K562 (cell line): Measurements from ENCODE around the gene C12orf43. TPM values are rescaled to one million over a fixed set of nuclear protein-coding genes. Genes with fewer than 3 reads are reported as not detected.

Experiments
- ATAC-seq: fragments of 200-7000 bp; cut with Tn5 transposase; 3 replicates; pipeline ENCODE4 v1.9.1; 2020; ENCODE audit warnings: moderate library complexity
- BruUV-seq: library from RNA; stranded (reverse); fragments of 400-500 nt; replicated peaks from 2 replicates; lab custom pipeline; 2021; lab: Mats Ljungman, UMichigan
- CTCF ChIA-PET: fragments of 300-600 bp; formaldehyde crosslinking; extraction: SDS; loops from one replicate; lab custom pipeline; 2021; ENCODE audit warnings: low intra/inter-chr PET ratio; lab: Yijun Ruan, JAX
- POLR2A ChIA-PET: fragments of 300-600, 350-650 bp; sonication (Branson Sonifier 250); formaldehyde crosslinking; extraction: SDS; loops from one replicate; lab custom pipeline; 2021; ENCODE audit warnings: antibody characterized with exemption, inconsistent platforms; lab: Yijun Ruan, JAX
- DNase-seq, 4 experiments: peaks; one replicate each; pipeline versions ENCODE4 v3.0.0 to v3.0.0-alpha.2; 2011 to 2018; ENCODE audit warnings: low spot score in 3 of 4, mixed read lengths in 3 of 4; ENCODE audit errors: extremely low read depth in 1 of 4
- FAIRE-seq: peaks from 2 replicates; lab custom pipeline; 2011; peaks lifted over from hg19 to GRCh38; lab: Jason Lieb, UNC
- H2AFZ ChIP-seq: 2 replicates; pipeline ENCODE4 v1.6.0; 2011; ENCODE audit warnings: low read depth, low read length, control low read depth, inconsistent platforms
- H3K27ac ChIP-seq: fragments of 200-600 bp; 3 replicates; pipeline ENCODE4 v1.8.0; 2011; ENCODE audit warnings: low read depth, mild to moderate bottlenecking, control low read depth, inconsistent platforms, low read length, moderate library complexity, mixed read lengths; ENCODE audit errors: extremely low read depth
- H3K27me3 ChIP-seq, 2 experiments: fragments of 300-600 bp in 1 of 2; 2 replicates in 1 of 2; 3 replicates in 1 of 2; pipeline versions ENCODE4 v1.6.0 to v1.8.0; 2011; ENCODE audit warnings: inconsistent platforms in 2 of 2, low read length in 2 of 2, mild to moderate bottlenecking in 1 of 2, mixed read lengths in 1 of 2, moderate library complexity in 1 of 2; ENCODE audit not compliant: control insufficient read depth in 2 of 2, insufficient read depth in 2 of 2
- H3K36me3 ChIP-seq: fragments of 300-600 bp; 3 replicates; pipeline ENCODE4 v1.8.0; 2011; ENCODE audit warnings: mild to moderate bottlenecking, low read length, inconsistent platforms; ENCODE audit not compliant: control insufficient read depth, insufficient read depth
- H3K4me1 ChIP-seq, 2 experiments: fragments of 200-600 bp in 1 of 2; replicated peaks in 1 of 2; 2 replicates in 1 of 2; 3 replicates in 1 of 2; pipeline versions ENCODE4 v1.5.1 to v1.8.0; 2011; ENCODE audit warnings: inconsistent platforms in 2 of 2, low read length in 2 of 2, mild to moderate bottlenecking in 1 of 2, mixed read lengths in 1 of 2, moderate library complexity in 1 of 2; ENCODE audit not compliant: control insufficient read depth in 2 of 2, insufficient read depth in 2 of 2
- H3K4me2 ChIP-seq: 2 replicates; pipeline ENCODE4 v1.6.1; 2011; ENCODE audit warnings: low read length, control low read depth, inconsistent platforms, mixed read lengths; ENCODE audit not compliant: insufficient read depth
- H3K4me3 ChIP-seq: fragments of 200-600 bp; sonication (generic), shearing (Covaris generic); 2 replicates; pipeline ENCODE4 v1.5.1; 2016; ENCODE audit warnings: control low read depth, inconsistent platforms
- H3K79me2 ChIP-seq: fragments of 200-600 bp; 3 replicates; pipeline ENCODE4 v1.8.0; 2011; ENCODE audit warnings: low read length, inconsistent platforms; ENCODE audit not compliant: control insufficient read depth, insufficient read depth
- H3K9ac ChIP-seq, 2 experiments: 2 replicates each; pipeline versions ENCODE4 v1.6.0 to v1.6.1; 2011; ENCODE audit warnings: low read depth in 2 of 2, low read length in 2 of 2, control low read depth in 1 of 2, inconsistent platforms in 1 of 2, mild to moderate bottlenecking in 1 of 2, mixed read lengths in 1 of 2; ENCODE audit not compliant: insufficient read depth in 1 of 2
- H3K9me1 ChIP-seq: one replicate; pipeline ENCODE4 v1.6.0; 2011; ENCODE audit warnings: inconsistent platforms, mild to moderate bottlenecking, low read length, moderate library complexity; ENCODE audit not compliant: control insufficient read depth, insufficient read depth
- H3K9me3 ChIP-seq: replicated peaks from 2 replicates; pipeline ENCODE4 v1.5.1; 2011; ENCODE audit warnings: low read depth, low read length, inconsistent platforms; ENCODE audit not compliant: control insufficient read depth, insufficient read depth
- H4K20me1 ChIP-seq: replicated peaks from 2 replicates; pipeline ENCODE4 v1.6.1; 2011; ENCODE audit warnings: low read length, inconsistent platforms, mixed read lengths; ENCODE audit not compliant: control insufficient read depth, insufficient read depth
- ARID2 ChIP-seq: fragments of 450-650 bp; IDR thresholded peaks from 2 replicates; pipeline ENCODE4 v1.6.1; 2017; ENCODE audit warnings: antibody characterized with exemption, mild to moderate bottlenecking
- ATF1 ChIP-seq, 2 experiments: fragments of 450-650 bp in 1 of 2; IDR thresholded peaks; 2 replicates each; pipeline ENCODE4 v1.6.1; 2016; ENCODE audit warnings: missing compliant biosample characterization in 1 of 2, missing genetic modification characterization in 1 of 2
- BMI1 ChIP-seq: fragments of 150-350 bp; IDR thresholded peaks from 2 replicates; pipeline ENCODE4 v1.6.1; 2014; ENCODE audit warnings: low read length
- CGGBP1 ChIP-seq: fragments of 250-450 bp; sonication (Bioruptor Pico); IDR thresholded peaks from 2 replicates; pipeline ENCODE4 v1.9.0; 2021; ENCODE audit warnings: mild to moderate bottlenecking
- COPS2 ChIP-seq: fragments of 450-650 bp; conservative IDR thresholded peaks from 2 replicates; pipeline ENCODE4 v1.6.1; 2016; ENCODE audit warnings: mild to moderate bottlenecking, moderate library complexity
- ERF ChIP-seq: fragments of 450-650 bp; formaldehyde crosslinking; IDR thresholded peaks from 2 replicates; pipeline ENCODE4 v1.4.0; 2020; ENCODE audit warnings: mild to moderate bottlenecking, mixed read lengths
- FOXO4 ChIP-seq: fragments of 450-650 bp; formaldehyde crosslinking; IDR thresholded peaks from 2 replicates; pipeline ENCODE4 v1.4.0; 2020; ENCODE audit warnings: mild to moderate bottlenecking, moderate library complexity
- IRF1 ChIP-seq: sonication (generic); formaldehyde crosslinking; IDR thresholded peaks from 2 replicates; pipeline ENCODE4 v1.8.0; 2022; ENCODE audit warnings: missing genetic modification reagents, mild to moderate bottlenecking, borderline replicate concordance
- KDM2B ChIP-seq: fragments of 250-450 bp; sonication (Bioruptor Pico); IDR thresholded peaks from 2 replicates; pipeline ENCODE4 v1.8.0; 2021; ENCODE audit warnings: mild to moderate bottlenecking, moderate library complexity
- MCM7 ChIP-seq, 2 experiments: fragments of 450-650 bp; IDR thresholded peaks; 2 replicates each; pipeline ENCODE4 v1.6.1; 2016 to 2018
- POLR2AphosphoS5 ChIP-seq: IDR thresholded peaks from 2 replicates; pipeline ENCODE4 v1.6.1; 2011; ENCODE audit warnings: mild to moderate bottlenecking, low read depth, low read length, moderate library complexity; ENCODE audit not compliant: control insufficient read depth, insufficient read depth
- POLR2G ChIP-seq: fragments of 200-400 bp; formaldehyde crosslinking; IDR thresholded peaks from 2 replicates; pipeline ENCODE4 v1.6.1; 2017; ENCODE audit warnings: low read depth, mild to moderate bottlenecking, antibody characterized with exemption, low read length, moderate library complexity
- TEAD2 ChIP-seq: fragments of 450-650 bp; IDR thresholded peaks from 2 replicates; pipeline ENCODE4 v1.6.1; 2016; ENCODE audit warnings: missing genetic modification characterization, control low read depth, missing compliant biosample characterization
- USF1 ChIP-seq: sonication (generic); formaldehyde crosslinking; IDR thresholded peaks from 2 replicates; pipeline ENCODE4 v1.9.0; 2022; ENCODE audit warnings: mild to moderate bottlenecking, missing genetic modification reagents
- ZNF586 ChIP-seq: fragments of 450-650 bp; formaldehyde crosslinking; conservative IDR thresholded peaks from 2 replicates; pipeline ENCODE4 v1.4.0; 2020; ENCODE audit warnings: mild to moderate bottlenecking, moderate library complexity
- ZSCAN29 ChIP-seq: fragments of 450-650 bp; IDR thresholded peaks from 2 replicates; pipeline ENCODE4 v1.6.1; 2017
- WGBS: fragments of 100-300 bp; shearing (Covaris generic); methylation state at CpG from one replicate; pipeline ENCODE4 v1.1.6; 2016; ENCODE audit warnings: low coverage, mixed read lengths; ENCODE audit not compliant: insufficient coverage; ENCODE audit errors: missing lambda C conversion rate; 5-methylcytosine and 5-hydroxymethylcytosine counted together
- in situ Hi-C: fragments of 300-500 bp; cut with MboI; formaldehyde crosslinking; loops from 4 replicates; pipeline ENCODE4 v1.15.0; 2018; ENCODE audit warnings: inconsistent platforms, mixed read lengths
- intact Hi-C: fragments of 100-400 bp; cut with micrococcal nuclease; formaldehyde crosslinking; loops from 2 replicates; pipeline ENCODE4 v1.14.2; 2022
- polyA plus RNA-seq, 8 experiments: library from polyadenylated mRNA; depleted of rRNA in 4 of 8; stranded (reverse) in 5 of 8; unstranded in 3 of 8; fragments of >200 nt; fragmentation: Nextera tagmentation in 2 of 8; fragmentation: Illumina TruSeq in 1 of 8; extraction: Ambion mirVana in 2 of 8; extraction: Trizol in 1 of 8; gene quantifications; 2 replicates each; pipeline versions ENCODE4 v1.2.1 to v1.2.3, GENCODE V29; 2011 to 2014; ENCODE audit warnings: inconsistent platforms in 1 of 8, missing spikeins in 1 of 8
- total RNA-seq, 7 experiments: library from RNA; depleted of rRNA in 6 of 7; stranded (reverse); fragments of >200 nt in 6 of 7; fragmentation: Illumina TruSeq in 2 of 7; extraction: Trizol in 2 of 7; gene quantifications; 2 replicates each; pipeline versions ENCODE4 v1.2.1 to v1.2.3, GENCODE V29; 2011 to 2021; ENCODE audit warnings: low replicate concordance in 1 of 7

The C12orf43 gene
- total and polyA plus RNA-seq, 9 of the 15 experiments (the other 6 are each of a cell fraction or from before 2014, with no cell fraction given) = 4.3 to 22.2 (median 16.8) TPM

GRCh38 chr12:120994059-120994458 lies 22.2 kb downstream of the C12orf43 start (continued):
- TF ChIP-seq FOXO4 (no peak), USF1 (CRISPR knock-in tag) (no peak)

- POLR2A ChIA-PET = interaction anchor here (0.8 to 2.2 kb wide), 2 partner anchors 13 to 778 kb away, joined by 3 to 8 read pairs; no protein-coding TSS in a partner anchor
- CTCF ChIA-PET = no interaction called here
Measured at GRCh38 chr12:120993496-120993895, 22.8 kb downstream of the C12orf43 start.

More at GRCh38 chr12:120993496-120993895, 22.8 kb downstream of the C12orf43 start:
- no peak for TF ChIP-seq CGGBP1 (CRISPR knock-in tag)
- no peak for TF ChIP-seq ARID2
- TF ChIP-seq ERF (CRISPR knock-in tag) = no peak
- no peak for TF ChIP-seq KDM2B (CRISPR knock-in tag)
- TF ChIP-seq MCM7 (IDR thresholded peaks at IDR 0.05) = no peak
- TF ChIP-seq ZSCAN29 = no peak
- TF ChIP-seq IRF1 = no peak
- no peak for TF ChIP-seq ATF1 (CRISPR knock-in tag; IDR thresholded peaks at IDR 0.05)
- TF ChIP-seq ATF1 (tag; IDR thresholded peaks at IDR 0.05) = no peak
- no peak for TF ChIP-seq ZNF586 (CRISPR knock-in tag)
- TF ChIP-seq TEAD2 = no peak
- no peak for TF ChIP-seq POLR2AphosphoS5
- TF ChIP-seq BMI1 = no peak
- no peak for TF ChIP-seq COPS2
- TF ChIP-seq POLR2G = no peak
- intact Hi-C loops (no loop called here), in situ Hi-C loops (no loop called here)
- no peak for FAIRE-seq
- Histone ChIP-seq H3K4me2 (no peak overlapping the region), H3K79me2 (no peaks in the 10 kb centered on the region), H2AFZ (no peak overlapping the region), H3K9ac (no peak overlapping the region), H3K4me1 (peaks cover 0 to 5% of the 10 kb centered on the region in 2 experiments; a peak in 1 of 5 replicates), H4K20me1 (no peaks in the 10 kb centered on the region; the same call in 1 of the 2 replicates), H3K36me3 (no peaks in the 10 kb centered on the region), H3K27me3 (peaks cover 3 to 42% of the 10 kb centered on the region in 2 experiments; a peak in 2 of 5 replicates), H3K27ac (no peak overlapping the region), H3K9me3 (no peaks in the 10 kb centered on the region), H3K9me1 (peaks cover 3% of the 10 kb centered on the region), H3K4me3 (no peak overlapping the region)
- WGBS = 8% methylated on average over 10 of the region's 11 CpGs
- no TSS peak for BruUV-seq
- DNase-seq = no peak
- ATAC-seq = peak; percentile 39; the same call in 2 of the 3 replicates
